Suprapubic skin (tissue), 4 donors: ENCODE results near the gene OR56A3. TPM values are rescaled to one million over a fixed set of nuclear protein-coding genes. Genes with fewer than 3 reads are reported as not detected.

ENCODE experiments used
- DNase-seq, 2 donors: peaks; one replicate each; pipeline ENCODE4 v3.0.0-alpha.2; 2019; ENCODE audit warnings: low spot score in 2 of 2
- H3K27ac ChIP-seq: fragments of 200-600 bp; sonication (generic); one replicate; pipeline ENCODE4 v1.5.1; 2019
- H3K27me3 ChIP-seq: fragments of 200-600 bp; sonication (generic); one replicate; pipeline ENCODE4 v1.5.1; 2019
- H3K36me3 ChIP-seq: fragments of 200-600 bp; sonication (generic); one replicate; pipeline ENCODE4 v1.5.1; 2019
- H3K4me1 ChIP-seq: fragments of 200-600 bp; sonication (generic); one replicate; pipeline ENCODE4 v1.5.1; 2019
- H3K4me3 ChIP-seq: fragments of 200-600 bp; sonication (generic); one replicate; pipeline ENCODE4 v1.5.1; 2019; ENCODE audit warnings: mild to moderate bottlenecking
- H3K9me3 ChIP-seq: fragments of 200-600 bp; sonication (generic); one replicate; pipeline ENCODE4 v1.5.1; 2019
- EP300 ChIP-seq: sonication (generic); formaldehyde crosslinking; IDR thresholded peaks from one replicate; pipeline ENCODE4 v1.6.1; 2017; ENCODE audit warnings: antibody characterized with exemption
- POLR2A ChIP-seq, 2 donors: fragments of 450-650 bp; IDR thresholded peaks; one replicate each; pipeline ENCODE4 v1.6.1; 2017; ENCODE audit warnings: antibody characterized with exemption in 2 of 2, mild to moderate bottlenecking in 2 of 2, moderate library complexity in 2 of 2
- POLR2AphosphoS5 ChIP-seq, 3 donors: sonication (generic); formaldehyde crosslinking; IDR thresholded peaks; one replicate each; pipeline ENCODE4 v1.6.1; 2017; ENCODE audit warnings: antibody characterized with exemption in 3 of 3
- WGBS: methylation state at CpG from one replicate; pipeline ENCODE4 v1.1.5; 2018; 5-methylcytosine and 5-hydroxymethylcytosine counted together
- total RNA-seq, 4 donors: library from RNA; depleted of rRNA; stranded (reverse); fragments of >200 nt; gene quantifications; one replicate each; pipeline ENCODE4 v1.1.0, GENCODE V29; 2016
- TF ChIP-seq, protein P1 (sequence below), 2 donors: fragments of 200-600 bp in 1 of 2; fragments of 450-650 bp in 1 of 2; sonication (generic) in 1 of 2; IDR thresholded peaks; one replicate each; pipeline ENCODE4 v1.5.1; 2016 to 2019; ENCODE audit warnings: antibody characterized with exemption in 2 of 2, mild to moderate bottlenecking in 1 of 2, moderate library complexity in 1 of 2

The OR56A3 gene, protein sequence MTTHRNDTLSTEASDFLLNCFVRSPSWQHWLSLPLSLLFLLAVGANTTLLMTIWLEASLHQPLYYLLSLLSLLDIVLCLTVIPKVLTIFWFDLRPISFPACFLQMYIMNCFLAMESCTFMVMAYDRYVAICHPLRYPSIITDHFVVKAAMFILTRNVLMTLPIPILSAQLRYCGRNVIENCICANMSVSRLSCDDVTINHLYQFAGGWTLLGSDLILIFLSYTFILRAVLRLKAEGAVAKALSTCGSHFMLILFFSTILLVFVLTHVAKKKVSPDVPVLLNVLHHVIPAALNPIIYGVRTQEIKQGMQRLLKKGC
- not detected for total RNA-seq

DNA sequence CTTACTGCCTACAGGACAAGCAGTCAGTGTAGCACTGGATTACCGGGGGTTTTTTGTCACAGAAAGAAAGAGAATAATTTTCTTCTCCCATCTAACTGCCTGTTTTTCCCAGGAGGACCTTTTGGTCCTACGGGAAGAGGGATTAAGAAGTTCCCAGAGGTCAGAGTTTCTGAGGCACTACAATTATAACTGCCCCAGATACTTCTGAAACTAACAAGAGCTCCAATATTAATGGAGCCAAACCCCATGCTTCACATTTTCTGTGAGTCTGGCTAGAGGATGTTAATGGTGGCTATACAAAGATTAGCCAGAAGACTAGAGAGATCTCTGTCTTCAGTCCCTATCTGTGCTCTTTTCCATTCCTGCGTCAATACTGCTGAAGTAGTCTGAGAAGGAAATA, at the start of gene OR56A3:
TSS of gene OR56A3 (plus strand) at position 301 of the 400 bp plus-strand sequence. CDS start 5,096 bp downstream, outside the sequence.
- Histone ChIP-seq H3K4me3 (no peak within 1 kb of the TSS), H3K27ac (no peak within 1 kb of the TSS), H3K4me1 (no peaks in the 10 kb centered on the region), H3K36me3 (no peaks in the 10 kb centered on the region), H3K9me3 (peaks cover 6% of the 10 kb centered on the region), H3K27me3 (no peaks in the 10 kb centered on the region)
- WGBS: 82% methylated on average over 3 of the region's 3 CpGs
- no peak for TF ChIP-seq POLR2AphosphoS5 (IDR thresholded peaks at IDR 0.05)
- no peak for TF ChIP-seq EP300
- TF ChIP-seq, protein P1, sequence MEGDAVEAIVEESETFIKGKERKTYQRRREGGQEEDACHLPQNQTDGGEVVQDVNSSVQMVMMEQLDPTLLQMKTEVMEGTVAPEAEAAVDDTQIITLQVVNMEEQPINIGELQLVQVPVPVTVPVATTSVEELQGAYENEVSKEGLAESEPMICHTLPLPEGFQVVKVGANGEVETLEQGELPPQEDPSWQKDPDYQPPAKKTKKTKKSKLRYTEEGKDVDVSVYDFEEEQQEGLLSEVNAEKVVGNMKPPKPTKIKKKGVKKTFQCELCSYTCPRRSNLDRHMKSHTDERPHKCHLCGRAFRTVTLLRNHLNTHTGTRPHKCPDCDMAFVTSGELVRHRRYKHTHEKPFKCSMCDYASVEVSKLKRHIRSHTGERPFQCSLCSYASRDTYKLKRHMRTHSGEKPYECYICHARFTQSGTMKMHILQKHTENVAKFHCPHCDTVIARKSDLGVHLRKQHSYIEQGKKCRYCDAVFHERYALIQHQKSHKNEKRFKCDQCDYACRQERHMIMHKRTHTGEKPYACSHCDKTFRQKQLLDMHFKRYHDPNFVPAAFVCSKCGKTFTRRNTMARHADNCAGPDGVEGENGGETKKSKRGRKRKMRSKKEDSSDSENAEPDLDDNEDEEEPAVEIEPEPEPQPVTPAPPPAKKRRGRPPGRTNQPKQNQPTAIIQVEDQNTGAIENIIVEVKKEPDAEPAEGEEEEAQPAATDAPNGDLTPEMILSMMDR (IDR thresholded peaks at IDR 0.05): no peak
- TF ChIP-seq POLR2A (IDR thresholded peaks at IDR 0.05): no peak
- no peak for DNase-seq

DNA sequence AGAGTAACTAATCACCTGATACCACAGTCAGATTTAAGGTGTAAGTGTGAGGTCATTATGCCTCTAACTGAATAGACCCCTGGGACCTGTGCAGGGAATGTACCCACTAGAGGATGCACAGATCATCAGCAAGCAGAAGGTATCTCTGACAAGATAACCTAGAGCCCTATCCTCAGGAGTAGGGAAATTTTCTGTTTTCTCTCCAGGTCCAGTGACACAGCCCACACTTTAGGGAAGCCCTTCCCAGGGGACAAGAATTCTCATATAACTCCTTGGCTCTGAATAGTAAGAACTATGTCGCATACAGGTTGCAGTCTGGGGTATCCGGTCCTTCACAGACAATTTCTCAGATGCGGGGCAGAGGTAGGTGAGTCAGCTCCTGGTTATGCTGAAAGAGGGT, 49.1 kb upstream of the OR56A3 start, which contains the start of gene OR52E5:
TSS of gene OR52E5 (plus strand) at position 301 of the 400 bp plus-strand sequence. CDS start 7,569 bp downstream, outside the sequence.
- no peak for DNase-seq
- Histone ChIP-seq H3K4me3 (no peak within 1 kb of the TSS), H3K36me3 (no peaks in the 10 kb centered on the region), H3K27ac (no peak within 1 kb of the TSS), H3K27me3 (no peaks in the 10 kb centered on the region), H3K4me1 (no peaks in the 10 kb centered on the region), H3K9me3 (no peaks in the 10 kb centered on the region)
- TF ChIP-seq POLR2AphosphoS5 (IDR thresholded peaks at IDR 0.05): no peak
- no peak for TF ChIP-seq EP300
- TF ChIP-seq POLR2A (IDR thresholded peaks at IDR 0.05): no peak
- TF ChIP-seq, protein P1 (IDR thresholded peaks at IDR 0.05): no peak
- 81% methylated on average over 3 of the region's 3 CpGs for WGBS

DNA sequence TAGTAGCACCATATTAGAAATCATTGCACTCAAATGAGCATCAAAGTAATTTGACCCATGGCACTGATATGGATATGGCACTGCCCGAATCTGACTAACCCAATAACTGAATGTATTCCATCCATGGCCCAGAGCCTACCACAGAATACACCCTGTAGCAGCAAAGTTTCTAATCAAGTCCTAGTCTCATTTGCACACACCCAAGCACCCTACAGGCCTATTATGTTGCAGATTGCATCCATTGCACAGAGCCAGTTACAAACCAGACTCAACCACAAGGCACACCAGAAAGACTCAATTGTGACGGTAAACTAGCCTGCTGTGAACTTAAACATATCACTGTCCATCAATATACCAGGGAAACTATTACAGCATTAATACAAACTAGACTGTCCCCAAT, 42.5 kb upstream of the OR56A3 start:
- Histone ChIP-seq H3K27me3 (no peaks in the 10 kb centered on the region), H3K36me3 (no peaks in the 10 kb centered on the region), H3K4me3 (no peak overlapping the region), H3K4me1 (no peaks in the 10 kb centered on the region), H3K27ac (no peak overlapping the region), H3K9me3 (no peaks in the 10 kb centered on the region)
- TF ChIP-seq EP300: no peak
- no peak for TF ChIP-seq POLR2A (IDR thresholded peaks at IDR 0.05)
- TF ChIP-seq POLR2AphosphoS5 (IDR thresholded peaks at IDR 0.05): no peak
- TF ChIP-seq, protein P1 (IDR thresholded peaks at IDR 0.05): no peak
- DNase-seq: no peak
- 90% methylated on average over 2 of the region's 2 CpGs for WGBS

DNA sequence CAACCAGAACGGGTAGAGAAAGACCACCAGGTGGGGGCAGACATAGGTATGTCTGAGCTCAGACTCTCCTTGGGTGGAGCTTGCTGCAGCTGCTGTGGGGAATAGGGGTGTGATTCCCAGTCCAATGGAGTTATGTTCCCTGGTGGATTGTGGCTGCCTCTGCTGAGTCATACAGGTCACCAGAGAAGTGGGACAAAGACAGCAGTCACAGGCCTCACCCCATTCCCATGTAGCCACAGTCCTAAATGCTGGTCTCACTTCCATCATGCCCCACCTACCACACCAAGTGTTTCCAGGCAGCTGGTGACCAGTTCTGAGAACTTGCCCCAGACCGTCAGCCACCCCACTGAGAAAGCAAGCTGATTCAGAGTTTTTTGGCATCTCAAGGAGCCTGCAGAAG, 31.5 kb upstream of the OR56A3 start:
- no peak overlapping the region for H3K4me3 ChIP-seq
- TF ChIP-seq EP300 (no peak), POLR2A (IDR thresholded peaks at IDR 0.05) (no peak)
- WGBS: 92% methylated on average over 1 of the region's 2 CpGs
- no peaks in the 10 kb centered on the region for H3K27me3 ChIP-seq
- H3K4me1 ChIP-seq: no peaks in the 10 kb centered on the region
- no peak overlapping the region for H3K27ac ChIP-seq
- DNase-seq: no peak
- H3K9me3 ChIP-seq: no peaks in the 10 kb centered on the region
- no peaks in the 10 kb centered on the region for H3K36me3 ChIP-seq

DNA sequence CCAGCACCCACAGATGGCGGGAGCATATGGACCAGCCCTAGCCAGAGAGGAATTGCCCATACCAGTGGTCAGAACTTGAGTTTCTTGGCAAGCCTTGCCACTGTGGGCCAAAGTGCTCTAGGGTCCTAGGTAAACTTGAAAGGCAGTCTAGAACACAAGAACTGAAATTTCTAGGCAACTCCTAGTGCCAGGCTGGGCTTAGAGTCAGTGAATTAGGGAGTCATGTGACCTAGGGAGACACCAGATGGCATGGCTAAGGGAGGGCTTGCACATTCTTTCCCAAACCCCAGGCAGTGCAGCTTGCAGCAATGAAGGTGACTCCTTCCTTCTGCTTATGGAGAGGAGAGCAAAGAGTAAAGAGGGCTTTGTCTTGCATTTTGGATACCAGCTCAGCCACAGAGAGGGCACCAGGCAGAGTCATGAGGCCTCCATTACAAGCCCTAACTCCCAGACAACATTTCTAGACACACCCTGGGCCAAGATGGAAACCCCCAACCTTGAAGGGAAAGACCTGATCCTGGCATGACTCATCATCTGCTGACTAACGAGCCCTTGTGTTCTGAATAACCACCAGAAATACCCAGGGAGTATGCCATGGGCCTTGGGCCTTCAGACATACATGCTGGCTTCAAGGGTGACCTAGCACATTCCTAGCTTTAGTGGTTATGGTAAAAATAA, 19.2 kb upstream of the OR56A3 start:
- H3K4me1 ChIP-seq: no peaks in the 10 kb centered on the region
- no peak overlapping the region for H3K27ac ChIP-seq
- peaks cover 5% of the 10 kb centered on the region for H3K9me3 ChIP-seq
- DNase-seq: no peak
- no peak overlapping the region for H3K4me3 ChIP-seq
- TF ChIP-seq POLR2AphosphoS5 (IDR thresholded peaks at IDR 0.05): no peak
- TF ChIP-seq EP300: no peak
- TF ChIP-seq, protein P1 (IDR thresholded peaks at IDR 0.05): no peak
- H3K27me3 ChIP-seq: no peaks in the 10 kb centered on the region
- no peaks in the 10 kb centered on the region for H3K36me3 ChIP-seq
- 76% methylated on average over 2 of the region's 2 CpGs for WGBS
